T-cell (primary cell): ENCODE results near the gene RHAG. TPM values are rescaled to one million over a fixed set of nuclear protein-coding genes. Genes with fewer than 3 reads are reported as not detected.
"Not testable (repeated sequence)": the region's sequence is repeated elsewhere in the genome, so short reads cannot be mapped to it uniquely, and the experiment has no call there.

Source experiments
- ATAC-seq, 4 experiments: fragments of 200-7000 bp in 3 of 4; fragments of 150-1000 bp in 1 of 4; cut with Tn5 transposase; replicated peaks in 1 of 4; 1 replicate in 3 of 4; 2 replicates in 1 of 4; pipeline ENCODE4 v1.10.0; 2021; ENCODE audit warnings: moderate library complexity in 3 of 4, mild to moderate bottlenecking in 2 of 4, moderate number of reproducible peaks in 1 of 4
- CTCF ChIA-PET, 2 donors: fragments of 300-600 bp; sonication (Branson Sonifier 250); formaldehyde crosslinking; loops; one replicate each; lab custom pipeline; 2022; ENCODE audit warnings: antibody characterized with exemption in 2 of 2; lab: Charles Lee
- POLR2A ChIA-PET, 2 donors: fragments of 300-600 bp; sonication (Branson Sonifier 250); formaldehyde crosslinking; loops; one replicate each; lab custom pipeline; 2022; ENCODE audit warnings: antibody characterized with exemption in 2 of 2; lab: Charles Lee
- DNase-seq, 35 experiments: peaks; one replicate each; pipeline versions ENCODE4 v3.0.0 to v3.0.0-alpha.2; 2013 to 2023
- H3K27ac ChIP-seq: one replicate; pipeline ENCODE4 v1.5.1; 2013; ENCODE audit warnings: low read length
- H3K27me3 ChIP-seq, 2 experiments: replicated peaks in 1 of 2; 1 replicate in 1 of 2; 2 replicates in 1 of 2; pipeline versions ENCODE4 v1.6.1 to v1.7.0; 2013; ENCODE audit warnings: low read length in 1 of 2, mixed read lengths in 1 of 2; ENCODE audit not compliant: control insufficient read depth in 2 of 2, insufficient read depth in 2 of 2; ENCODE audit errors: extremely low read depth in 1 of 2
- H3K36me3 ChIP-seq, 2 donors: 1 replicate in 1 of 2; 2 replicates in 1 of 2; pipeline versions ENCODE4 v1.6.1 to v1.7.0; 2013; ENCODE audit warnings: low read length in 1 of 2; ENCODE audit not compliant: control insufficient read depth in 2 of 2, insufficient read depth in 1 of 2; ENCODE audit errors: extremely low read depth in 1 of 2
- H3K4me1 ChIP-seq, 2 experiments: 1 replicate in 1 of 2; 2 replicates in 1 of 2; pipeline versions ENCODE4 v1.6.1 to v1.7.0; 2013; ENCODE audit warnings: low read length in 2 of 2, mixed read lengths in 1 of 2; ENCODE audit not compliant: insufficient read depth in 2 of 2, control insufficient read depth in 1 of 2; ENCODE audit errors: extremely low read depth in 1 of 2
- H3K4me3 ChIP-seq, 2 donors: 1 replicate in 1 of 2; 2 replicates in 1 of 2; pipeline versions ENCODE4 v1.5.1 to v1.7.0; 2013; ENCODE audit warnings: mild to moderate bottlenecking in 2 of 2, low read length in 1 of 2, moderate library complexity in 1 of 2; ENCODE audit not compliant: control insufficient read depth in 1 of 2; ENCODE audit errors: extremely low read depth in 1 of 2
- H3K9me3 ChIP-seq: 2 replicates; pipeline ENCODE4 v1.7.0; 2013
- H3K27ac Mint-ChIP-seq, 2 donors: one replicate each; pipeline ENCODE4 v1.8.0; 2020 to 2021; ENCODE audit warnings: mild to moderate bottlenecking in 2 of 2, mixed read lengths in 2 of 2
- H3K27me3 Mint-ChIP-seq, 2 donors: one replicate each; pipeline ENCODE4 v1.8.0; 2021 to 2022; ENCODE audit warnings: mixed read lengths in 2 of 2
- H3K36me3 Mint-ChIP-seq: one replicate; pipeline ENCODE4 v1.8.0; 2021; ENCODE audit warnings: mixed read lengths
- H3K4me1 Mint-ChIP-seq, 3 donors: one replicate each; pipeline ENCODE4 v1.8.0; 2020 to 2022; ENCODE audit warnings: mixed read lengths in 3 of 3, mild to moderate bottlenecking in 1 of 3
- H3K4me3 Mint-ChIP-seq, 3 donors: one replicate each; pipeline ENCODE4 v1.8.0; 2020 to 2022; ENCODE audit warnings: mild to moderate bottlenecking in 3 of 3, mixed read lengths in 3 of 3, moderate library complexity in 3 of 3
- H3K9me3 Mint-ChIP-seq, 3 donors: one replicate each; pipeline ENCODE4 v1.8.0; 2020 to 2022; ENCODE audit warnings: mixed read lengths in 3 of 3
- WGBS: methylation state at CpG from one replicate; pipeline ENCODE4 v1.1.5; 2013; ENCODE audit warnings: missing lambda C conversion rate; ENCODE audit not compliant: insufficient coverage; 5-methylcytosine and 5-hydroxymethylcytosine counted together
- total RNA-seq, 35 experiments: library from RNA in 6 of 35; stranded (reverse) in 6 of 35; fragments of 120-200 nt in 1 of 35; gene quantifications; one replicate each; pipeline versions ENCODE4 v1.2.1 to v1.2.4 and lab custom pipeline; 2013 to 2026

Gene RHAG
- total RNA-seq, 5 donors from 2014 or later (not counting 1 experiment from before 2014, with no cell fraction given) = 0.44 to 0.66 (median 0.51) TPM; not detected in 2

DNA sequence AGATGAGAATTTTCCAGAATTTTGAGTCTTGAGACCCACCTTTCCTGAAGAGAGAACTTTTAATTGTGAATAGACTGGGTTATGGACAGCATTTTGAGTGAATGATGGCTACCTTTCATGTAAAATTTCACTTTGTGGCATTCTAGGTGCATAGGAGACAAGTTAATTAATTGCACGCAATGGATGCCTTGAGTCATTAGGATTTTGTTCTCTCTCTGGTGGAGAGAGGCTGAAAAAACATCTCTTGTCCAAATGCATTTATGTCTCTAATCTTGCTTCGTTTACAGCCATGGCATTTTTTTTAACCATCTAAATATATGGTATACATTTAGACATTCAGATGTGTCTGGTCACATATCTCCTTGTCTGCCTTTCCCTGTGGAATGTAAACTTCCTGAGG lies 3.1 kb downstream of the RHAG start:
- WGBS = no CpG with 5 or more reads among the region's 2 CpGs
- no peaks in the 10 kb centered on the region for H3K27me3 Mint-ChIP-seq
- Histone ChIP-seq H3K36me3 (no peaks in the 10 kb centered on the region), H3K27ac (no peak overlapping the region), H3K4me1 (no peaks in the 10 kb centered on the region), H3K27me3 (no peaks in the 10 kb centered on the region), H3K9me3 (no peaks in the 10 kb centered on the region), H3K4me3 (no peak overlapping the region)
- peaks cover 0 to 3% (median 0%) of the 10 kb centered on the region in 3 donors for H3K9me3 Mint-ChIP-seq
- H3K27ac Mint-ChIP-seq = no peak overlapping the region
- POLR2A ChIA-PET = no interaction called here
- no peak overlapping the region for H3K4me3 Mint-ChIP-seq
- ATAC-seq (no peak), DNase-seq (no peak)
- CTCF ChIA-PET = no interaction called here
- no peaks in the 10 kb centered on the region for H3K36me3 Mint-ChIP-seq
- no peaks in the 10 kb centered on the region for H3K4me1 Mint-ChIP-seq

DNA sequence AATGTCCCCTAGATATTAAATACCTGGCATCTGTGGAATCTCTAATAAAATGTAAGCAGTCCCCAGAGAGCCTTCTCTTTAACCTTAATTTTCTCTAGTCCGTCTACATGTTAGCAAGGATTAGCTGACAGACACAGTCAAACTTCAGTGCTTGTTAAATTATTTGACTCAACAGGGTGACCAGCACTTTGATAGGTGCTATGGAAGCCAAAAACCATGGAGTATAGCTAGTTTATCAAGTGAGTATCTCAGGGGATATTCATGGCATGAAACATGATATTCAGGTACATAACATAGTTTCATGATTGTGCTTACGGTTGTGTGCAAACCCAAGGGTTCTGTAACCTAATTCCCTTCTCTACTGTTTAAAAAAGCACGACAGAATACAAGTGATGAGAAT lies 3.9 kb downstream of the RHAG start:
- Mint-ChIP-seq H3K27me3 (no peaks in the 10 kb centered on the region), H3K36me3 (no peaks in the 10 kb centered on the region), H3K4me3 (no peak overlapping the region), H3K4me1 (no peaks in the 10 kb centered on the region), H3K27ac (no peak overlapping the region), H3K9me3 (peaks cover 0 to 3% (median 0%) of the 10 kb centered on the region in 3 donors)
- no peak overlapping the region for H3K27ac ChIP-seq
- H3K9me3 ChIP-seq = no peaks in the 10 kb centered on the region
- ChIA-PET POLR2A (no interaction called here), CTCF (interaction anchor here in 1 of 2 donors (0.7 kb wide), 1 partner anchor 903 kb away, joined by 3 read pairs; no protein-coding TSS in a partner anchor)
- H3K4me3 ChIP-seq = no peak overlapping the region
- no peaks in the 10 kb centered on the region for H3K4me1 ChIP-seq
- H3K36me3 ChIP-seq = no peaks in the 10 kb centered on the region
- no CpG with 5 or more reads among the region's 3 CpGs for WGBS
- no peaks in the 10 kb centered on the region for H3K27me3 ChIP-seq
- no peak for ATAC-seq
- no peak for DNase-seq

DNA sequence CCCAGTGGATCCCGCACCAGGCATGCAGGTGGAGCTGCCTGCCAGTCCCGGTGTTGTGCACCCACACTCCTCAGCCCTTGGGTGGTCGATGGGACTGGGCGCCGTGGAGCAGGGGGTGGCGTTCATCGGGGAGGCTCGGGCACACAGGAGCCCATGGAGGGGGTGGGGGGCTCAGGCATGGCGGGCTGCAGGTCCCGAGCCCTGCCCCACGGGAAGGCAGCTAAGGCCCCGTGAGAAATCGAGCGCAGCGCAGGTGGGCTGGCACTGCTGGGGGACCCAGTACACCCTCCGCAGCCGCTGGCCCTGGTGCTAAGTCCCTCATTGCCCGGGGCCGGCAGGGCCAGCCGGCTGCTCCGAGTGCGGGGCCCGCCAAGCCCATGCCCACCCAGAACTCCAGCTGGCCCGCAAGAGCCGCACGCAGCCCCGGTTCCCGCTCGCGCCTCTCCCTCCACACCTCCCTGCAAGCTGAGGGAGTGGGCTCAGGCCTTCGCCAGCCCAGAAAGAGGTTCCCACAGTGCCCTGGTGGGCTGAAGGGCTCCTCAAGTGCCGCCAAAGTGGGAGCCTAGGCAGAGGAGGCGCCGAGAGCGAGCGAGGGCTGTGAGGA lies 7.1 kb downstream of the RHAG start:
- H3K9me3 ChIP-seq, H3K4me1 Mint-ChIP-seq, CTCF ChIA-PET, H3K4me3 ChIP-seq, H3K9me3 Mint-ChIP-seq, H3K27ac Mint-ChIP-seq, H3K27ac ChIP-seq, POLR2A ChIA-PET, H3K4me1 ChIP-seq, H3K27me3 ChIP-seq, H3K4me3 Mint-ChIP-seq, ATAC-seq, H3K27me3 Mint-ChIP-seq, H3K36me3 Mint-ChIP-seq, H3K36me3 ChIP-seq, DNase-seq: not testable (repeated sequence)
- 93% methylated on average over 27 of the region's 36 CpGs for WGBS

DNA sequence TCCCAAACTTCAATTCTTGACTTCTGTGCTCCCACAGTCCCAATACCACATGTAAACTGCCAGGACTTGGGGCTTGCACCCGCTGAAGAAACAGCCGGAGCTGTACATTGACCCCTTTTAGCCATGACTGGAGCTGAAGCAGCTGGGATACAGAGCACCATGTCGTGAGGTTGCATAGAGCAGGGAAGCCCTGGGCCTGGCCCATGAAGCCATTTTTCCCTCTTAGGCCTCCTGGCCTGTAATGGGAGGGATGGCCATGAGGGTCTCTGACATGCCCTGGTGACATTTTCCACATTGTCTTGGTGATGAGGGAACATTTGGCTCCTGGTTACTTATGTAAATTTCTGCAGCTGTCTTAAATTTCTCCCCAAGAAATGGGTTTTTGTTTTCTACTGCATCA lies 9.8 kb downstream of the RHAG start:
- WGBS = 100% methylated on average over 1 of the region's 3 CpGs
- Histone ChIP-seq H3K9me3 (no peaks in the 10 kb centered on the region), H3K4me1 (no peaks in the 10 kb centered on the region), H3K36me3 (no peaks in the 10 kb centered on the region), H3K4me3 (no peak overlapping the region), H3K27me3 (no peaks in the 10 kb centered on the region), H3K27ac (no peak overlapping the region)
- Mint-ChIP-seq H3K27ac (no peak overlapping the region), H3K9me3 (peaks cover 0 to 7% (median 4%) of the 10 kb centered on the region in 3 donors), H3K4me1 (no peaks in the 10 kb centered on the region), H3K36me3 (no peaks in the 10 kb centered on the region), H3K4me3 (no peak overlapping the region), H3K27me3 (no peaks in the 10 kb centered on the region)
- ChIA-PET POLR2A (no interaction called here), CTCF (no interaction called here)
- ATAC-seq = no peak
- DNase-seq = no peak

DNA sequence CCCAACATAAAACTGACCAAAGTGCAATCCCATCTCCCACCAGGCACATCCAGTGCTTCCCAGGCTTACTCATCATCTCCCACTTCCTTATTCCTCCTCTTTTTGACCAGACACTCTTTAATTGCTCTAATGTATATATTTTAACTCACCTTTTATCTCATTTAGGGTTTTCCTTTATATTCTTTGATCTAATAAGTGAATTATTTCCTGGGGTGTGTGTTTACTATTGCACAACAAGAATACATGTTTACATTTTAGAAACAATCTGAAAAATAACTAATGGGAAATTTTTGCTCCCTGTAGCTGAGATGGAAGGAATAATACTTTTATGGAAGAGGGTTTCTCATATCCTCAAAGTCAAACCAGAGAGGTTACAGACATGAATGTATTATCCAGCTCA lies 18.4 kb downstream of the RHAG start:
- Mint-ChIP-seq H3K27me3 (peaks cover 0 to 3% of the 10 kb centered on the region in 2 donors), H3K4me3 (no peak overlapping the region), H3K9me3 (no peaks in the 10 kb centered on the region), H3K27ac (no peak overlapping the region), H3K4me1 (no peaks in the 10 kb centered on the region), H3K36me3 (no peaks in the 10 kb centered on the region)
- CTCF ChIA-PET = no interaction called here
- no peak overlapping the region for H3K4me3 ChIP-seq
- no peak overlapping the region for H3K27ac ChIP-seq
- POLR2A ChIA-PET = no interaction called here
- no peaks in the 10 kb centered on the region for H3K27me3 ChIP-seq
- H3K36me3 ChIP-seq = no peaks in the 10 kb centered on the region
- H3K9me3 ChIP-seq = no peaks in the 10 kb centered on the region
- ATAC-seq (no peak), DNase-seq (no peak)
- no peaks in the 10 kb centered on the region for H3K4me1 ChIP-seq

DNA sequence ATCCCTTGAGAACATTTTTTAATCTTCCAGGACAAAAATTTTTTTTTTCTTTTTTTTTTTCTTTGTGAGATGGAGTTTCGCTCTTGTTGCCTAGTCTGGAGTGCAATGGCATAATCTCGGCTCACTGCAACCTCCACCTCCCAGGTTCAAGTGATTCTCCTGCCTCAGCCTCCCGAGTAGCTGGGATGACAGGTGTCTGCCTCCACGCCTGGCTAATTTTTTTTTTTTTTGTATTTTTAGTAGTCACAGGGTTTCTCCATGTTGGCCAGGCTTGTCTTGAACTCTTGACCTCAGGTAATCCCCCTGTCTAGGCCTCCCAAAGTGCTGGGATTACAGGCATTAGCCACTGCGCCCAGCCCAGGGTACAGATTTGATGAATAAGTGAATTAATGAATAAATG lies 22.5 kb downstream of the RHAG start:
- ATAC-seq, H3K4me3 Mint-ChIP-seq, CTCF ChIA-PET, H3K36me3 Mint-ChIP-seq, H3K4me1 Mint-ChIP-seq, H3K4me1 ChIP-seq, H3K27me3 ChIP-seq, H3K9me3 ChIP-seq, DNase-seq, H3K36me3 ChIP-seq, H3K9me3 Mint-ChIP-seq, POLR2A ChIA-PET, H3K27ac ChIP-seq, H3K27ac Mint-ChIP-seq, H3K4me3 ChIP-seq: not testable (repeated sequence)
- peaks cover 4 to 15% of the 10 kb centered on the region in 2 donors for H3K27me3 Mint-ChIP-seq
- WGBS = no CpG with 5 or more reads among the region's 5 CpGs

DNA sequence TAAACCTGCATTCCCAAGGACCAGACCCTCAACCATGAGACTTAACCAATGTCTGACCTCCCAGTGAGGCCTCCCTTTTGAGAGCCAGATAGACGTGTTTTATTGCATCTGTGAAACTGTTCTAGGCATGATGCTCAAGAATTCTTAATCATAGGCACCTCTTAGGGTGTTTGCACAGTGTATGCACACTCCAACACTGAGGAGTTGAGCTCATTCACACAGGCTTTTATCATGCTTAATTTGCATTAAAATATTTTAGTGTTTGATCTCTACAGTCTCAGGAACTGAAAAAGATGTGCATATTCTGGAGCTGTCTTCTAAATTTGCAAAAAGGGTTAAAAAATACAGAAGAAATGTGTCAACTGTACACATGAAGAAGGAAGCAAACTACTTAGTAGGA lies 27.4 kb downstream of the RHAG start:
- ATAC-seq (no peak), DNase-seq (no peak)
- Mint-ChIP-seq H3K27ac (no peak overlapping the region), H3K27me3 (peaks cover 4 to 14% of the 10 kb centered on the region in 2 donors), H3K9me3 (no peaks in the 10 kb centered on the region), H3K4me3 (no peak overlapping the region), H3K36me3 (no peaks in the 10 kb centered on the region), H3K4me1 (no peaks in the 10 kb centered on the region)
- no peaks in the 10 kb centered on the region for H3K36me3 ChIP-seq
- no peaks in the 10 kb centered on the region for H3K4me1 ChIP-seq
- ChIA-PET CTCF (no interaction called here), POLR2A (no interaction called here)
- H3K4me3 ChIP-seq = no peak overlapping the region
- no peak overlapping the region for H3K27ac ChIP-seq
- no peaks in the 10 kb centered on the region for H3K9me3 ChIP-seq
- WGBS = 40% methylated on average over 1 of the region's 1 CpG
- no peaks in the 10 kb centered on the region for H3K27me3 ChIP-seq
